ENCODE measurements around the gene COL26A1.

The COL26A1 gene

DNA sequence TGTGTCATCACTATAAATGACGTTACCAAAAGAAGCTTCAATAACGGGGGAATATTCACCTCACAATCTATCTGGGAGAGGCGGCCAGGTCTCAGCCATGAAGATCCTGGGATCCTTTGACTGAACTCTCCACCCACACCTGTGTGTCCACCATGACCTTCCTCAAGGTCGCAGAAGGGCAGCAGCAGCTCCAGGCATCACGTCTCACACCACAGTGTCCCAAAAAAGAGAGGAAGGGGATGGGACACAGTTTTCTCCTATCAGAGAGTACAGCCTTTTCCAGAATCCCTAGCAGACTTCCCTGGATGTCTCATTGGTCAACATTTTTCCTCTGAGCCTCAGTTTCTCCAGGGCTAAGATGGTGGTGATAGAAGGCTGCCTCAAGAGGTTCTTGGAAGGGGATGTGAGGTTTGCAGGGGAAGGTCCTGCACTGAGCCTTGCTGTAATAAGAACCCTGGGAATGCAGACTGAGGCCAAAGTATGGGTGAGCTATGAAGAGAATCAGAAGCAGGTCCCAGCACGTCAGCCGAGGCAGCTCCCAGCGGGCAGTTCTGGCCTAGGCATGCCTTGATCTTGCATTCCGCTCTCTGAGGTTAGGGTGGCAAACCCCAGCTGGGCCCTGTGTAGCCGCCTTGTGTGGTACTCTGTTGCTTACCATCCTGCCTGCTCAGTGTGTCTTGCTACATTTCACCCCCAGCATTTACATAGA, 63.8 kb downstream of the COL26A1 start:
- no peak for DNase-seq (ENCODE audit: low read depth in 1 of 2, low spot score in 1 of 2)
- H3K27ac ChIP-seq (replicated peaks), result no peak overlapping the region
- no peak overlapping the region for H3K4me3 ChIP-seq (replicated peaks; ENCODE audit: insufficient read depth, low read length)
- TF ChIP-seq SPI1 (IDR thresholded peaks at IDR 0.05; ENCODE audit: borderline replicate concordance, low read depth), result no peak
- TF ChIP-seq, protein P1, sequence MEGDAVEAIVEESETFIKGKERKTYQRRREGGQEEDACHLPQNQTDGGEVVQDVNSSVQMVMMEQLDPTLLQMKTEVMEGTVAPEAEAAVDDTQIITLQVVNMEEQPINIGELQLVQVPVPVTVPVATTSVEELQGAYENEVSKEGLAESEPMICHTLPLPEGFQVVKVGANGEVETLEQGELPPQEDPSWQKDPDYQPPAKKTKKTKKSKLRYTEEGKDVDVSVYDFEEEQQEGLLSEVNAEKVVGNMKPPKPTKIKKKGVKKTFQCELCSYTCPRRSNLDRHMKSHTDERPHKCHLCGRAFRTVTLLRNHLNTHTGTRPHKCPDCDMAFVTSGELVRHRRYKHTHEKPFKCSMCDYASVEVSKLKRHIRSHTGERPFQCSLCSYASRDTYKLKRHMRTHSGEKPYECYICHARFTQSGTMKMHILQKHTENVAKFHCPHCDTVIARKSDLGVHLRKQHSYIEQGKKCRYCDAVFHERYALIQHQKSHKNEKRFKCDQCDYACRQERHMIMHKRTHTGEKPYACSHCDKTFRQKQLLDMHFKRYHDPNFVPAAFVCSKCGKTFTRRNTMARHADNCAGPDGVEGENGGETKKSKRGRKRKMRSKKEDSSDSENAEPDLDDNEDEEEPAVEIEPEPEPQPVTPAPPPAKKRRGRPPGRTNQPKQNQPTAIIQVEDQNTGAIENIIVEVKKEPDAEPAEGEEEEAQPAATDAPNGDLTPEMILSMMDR (IDR thresholded peaks at IDR 0.05; ENCODE audit: insufficient read depth, low read length), result no peak
- no peak for TF ChIP-seq POLR2AphosphoS5 (IDR thresholded peaks at IDR 0.05; ENCODE audit: low read depth)
- TF ChIP-seq GABPA (IDR thresholded peaks at IDR 0.05; ENCODE audit: low read depth), result no peak
- TF ChIP-seq, protein P2, sequence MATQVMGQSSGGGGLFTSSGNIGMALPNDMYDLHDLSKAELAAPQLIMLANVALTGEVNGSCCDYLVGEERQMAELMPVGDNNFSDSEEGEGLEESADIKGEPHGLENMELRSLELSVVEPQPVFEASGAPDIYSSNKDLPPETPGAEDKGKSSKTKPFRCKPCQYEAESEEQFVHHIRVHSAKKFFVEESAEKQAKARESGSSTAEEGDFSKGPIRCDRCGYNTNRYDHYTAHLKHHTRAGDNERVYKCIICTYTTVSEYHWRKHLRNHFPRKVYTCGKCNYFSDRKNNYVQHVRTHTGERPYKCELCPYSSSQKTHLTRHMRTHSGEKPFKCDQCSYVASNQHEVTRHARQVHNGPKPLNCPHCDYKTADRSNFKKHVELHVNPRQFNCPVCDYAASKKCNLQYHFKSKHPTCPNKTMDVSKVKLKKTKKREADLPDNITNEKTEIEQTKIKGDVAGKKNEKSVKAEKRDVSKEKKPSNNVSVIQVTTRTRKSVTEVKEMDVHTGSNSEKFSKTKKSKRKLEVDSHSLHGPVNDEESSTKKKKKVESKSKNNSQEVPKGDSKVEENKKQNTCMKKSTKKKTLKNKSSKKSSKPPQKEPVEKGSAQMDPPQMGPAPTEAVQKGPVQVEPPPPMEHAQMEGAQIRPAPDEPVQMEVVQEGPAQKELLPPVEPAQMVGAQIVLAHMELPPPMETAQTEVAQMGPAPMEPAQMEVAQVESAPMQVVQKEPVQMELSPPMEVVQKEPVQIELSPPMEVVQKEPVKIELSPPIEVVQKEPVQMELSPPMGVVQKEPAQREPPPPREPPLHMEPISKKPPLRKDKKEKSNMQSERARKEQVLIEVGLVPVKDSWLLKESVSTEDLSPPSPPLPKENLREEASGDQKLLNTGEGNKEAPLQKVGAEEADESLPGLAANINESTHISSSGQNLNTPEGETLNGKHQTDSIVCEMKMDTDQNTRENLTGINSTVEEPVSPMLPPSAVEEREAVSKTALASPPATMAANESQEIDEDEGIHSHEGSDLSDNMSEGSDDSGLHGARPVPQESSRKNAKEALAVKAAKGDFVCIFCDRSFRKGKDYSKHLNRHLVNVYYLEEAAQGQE (IDR thresholded peaks at IDR 0.05; ENCODE audit: insufficient replicate concordance, low read depth), result no peak
- H3K27me3 ChIP-seq (ENCODE audit: insufficient read depth, poor library complexity, severe bottlenecking), result no peaks in the 10 kb centered on the region

DNA sequence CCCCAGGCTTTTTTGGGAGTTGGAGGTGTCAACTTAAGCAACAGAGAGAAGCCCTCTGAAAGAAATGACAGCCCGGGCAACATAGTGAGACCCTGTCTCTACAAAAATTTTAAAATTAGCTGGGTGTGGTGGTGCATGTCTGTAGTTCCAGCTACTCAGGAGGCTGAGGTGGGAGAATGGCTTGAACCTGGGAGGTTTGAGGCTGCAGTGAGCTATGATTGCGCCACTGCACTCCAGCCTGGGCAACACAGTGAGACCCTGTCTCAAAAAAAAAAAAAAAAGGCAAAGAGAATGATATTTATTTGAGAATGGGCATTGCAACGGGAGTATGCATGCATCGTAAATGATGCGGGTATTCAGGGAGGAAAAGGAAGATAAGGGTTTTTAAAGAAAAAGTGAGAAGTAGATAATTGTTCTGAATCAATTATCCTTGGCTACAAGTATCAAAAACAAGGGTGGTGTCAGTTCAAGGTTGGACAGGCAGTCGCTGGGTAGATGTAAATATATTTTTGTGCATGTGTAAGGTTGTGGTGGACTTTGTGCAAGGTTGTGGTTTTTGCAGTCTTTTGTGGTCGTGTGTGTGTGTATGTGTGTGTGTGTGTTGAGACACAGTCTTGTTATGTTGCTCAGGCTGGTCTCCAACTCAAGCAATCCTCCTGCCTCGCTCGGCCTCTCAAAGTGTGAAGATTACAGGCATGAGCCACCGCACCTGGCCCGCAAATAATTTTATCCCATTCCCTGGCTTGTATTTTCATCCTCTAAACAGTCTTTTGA, 65.6 kb downstream of the COL26A1 start:
- H3K27ac ChIP-seq (replicated peaks), result no peak overlapping the region

DNA sequence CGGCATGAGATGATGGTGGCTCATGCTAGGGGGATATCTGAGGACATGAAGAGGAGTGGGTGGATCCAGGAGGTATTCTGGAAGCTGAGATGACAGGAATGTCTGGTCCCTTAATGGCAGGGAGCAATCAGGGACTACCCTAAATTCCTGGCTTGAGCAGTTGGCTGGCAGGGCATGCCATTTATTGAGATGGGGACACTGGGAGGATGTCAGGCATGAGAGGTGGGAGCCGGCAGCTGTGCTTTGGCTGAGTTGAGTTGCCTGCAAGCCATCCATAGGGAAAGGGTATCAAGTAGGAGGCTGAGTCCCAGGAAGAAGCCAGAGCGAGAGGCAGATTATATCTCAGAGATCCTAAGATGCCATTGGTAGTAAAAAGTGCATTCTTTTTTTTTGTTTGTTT, 69.6 kb downstream of the COL26A1 start:
- Histone ChIP-seq H3K27me3 (ENCODE audit: insufficient read depth, poor library complexity, severe bottlenecking) (peaks cover 6% of the 10 kb centered on the region), H3K4me3 (replicated peaks; ENCODE audit: insufficient read depth, low read length) (no peak overlapping the region), H3K27ac (replicated peaks) (no peak overlapping the region)
- TF ChIP-seq POLR2AphosphoS5 (IDR thresholded peaks at IDR 0.05; ENCODE audit: low read depth), result no peak
- TF ChIP-seq, protein P2 (IDR thresholded peaks at IDR 0.05; ENCODE audit: insufficient replicate concordance, low read depth), result no peak
- TF ChIP-seq SPI1 (IDR thresholded peaks at IDR 0.05; ENCODE audit: borderline replicate concordance, low read depth), result no peak
- TF ChIP-seq, protein P1 (IDR thresholded peaks at IDR 0.05; ENCODE audit: insufficient read depth, low read length), result no peak
- no peak for TF ChIP-seq GABPA (IDR thresholded peaks at IDR 0.05; ENCODE audit: low read depth)
- no peak for DNase-seq (ENCODE audit: low read depth in 1 of 2, low spot score in 1 of 2)

More for the DNA sequence above, 65.6 kb downstream of the COL26A1 start:
- TF ChIP-seq, protein P1 (IDR thresholded peaks at IDR 0.05; ENCODE audit: insufficient read depth, low read length), result no peak
- TF ChIP-seq, protein P2 (IDR thresholded peaks at IDR 0.05; ENCODE audit: insufficient replicate concordance, low read depth), result no peak
- Histone ChIP-seq H3K4me3 (replicated peaks; ENCODE audit: insufficient read depth, low read length) (no peak overlapping the region), H3K27me3 (ENCODE audit: insufficient read depth, poor library complexity, severe bottlenecking) (no peaks in the 10 kb centered on the region)
- no peak for DNase-seq (ENCODE audit: low read depth in 1 of 2, low spot score in 1 of 2)
